Loucy (cell line): ENCODE results near the gene FADS3.

ENCODE experiments used
- H2AFZ ChIP-seq: fragments of 200-600 bp; sonication (generic); 2 replicates; pipeline ENCODE4 v1.6.0; 2016; ENCODE audit warnings: antibody characterized with exemption, mild to moderate bottlenecking, low read length, moderate library complexity
- H3F3A ChIP-seq: fragments of 200-600 bp; 2 replicates; pipeline ENCODE4 v1.6.0; 2016; ENCODE audit warnings: antibody characterized with exemption, low read depth, mild to moderate bottlenecking
- H3K27me3 ChIP-seq: fragments of 200-600 bp; sonication (generic); 2 replicates; pipeline ENCODE4 v1.6.1; 2014; ENCODE audit warnings: low read length, mild to moderate bottlenecking; ENCODE audit not compliant: insufficient read depth, poor library complexity, severe bottlenecking
- H3K36me3 ChIP-seq: fragments of 200-600 bp; sonication (generic); 2 replicates; pipeline ENCODE4 v1.6.1; 2016; ENCODE audit warnings: low read length; ENCODE audit not compliant: insufficient read depth
- H3K4me1 ChIP-seq: fragments of 200-600 bp; sonication (generic); 2 replicates; pipeline ENCODE4 v1.5.1; 2014; ENCODE audit warnings: low read length, mild to moderate bottlenecking; ENCODE audit not compliant: insufficient read depth, poor library complexity, severe bottlenecking
- H3K4me2 ChIP-seq: fragments of 200-600 bp; sonication (generic); 2 replicates; pipeline ENCODE4 v1.6.0; 2014; ENCODE audit warnings: antibody characterized with exemption, low read length, low read depth, mild to moderate bottlenecking; ENCODE audit not compliant: poor library complexity, severe bottlenecking
- H3K4me3 ChIP-seq: fragments of 200-600 bp; sonication (generic); 2 replicates; pipeline ENCODE4 v1.5.1; 2014; ENCODE audit warnings: low read length, mild to moderate bottlenecking, mixed read lengths; ENCODE audit not compliant: poor library complexity, severe bottlenecking
- H3K79me2 ChIP-seq: fragments of 200-600 bp; sonication (generic); 2 replicates; pipeline ENCODE4 v1.6.1; 2014; ENCODE audit warnings: low read length; ENCODE audit not compliant: insufficient read depth
- H3K9ac ChIP-seq: fragments of 200-600 bp; sonication (generic); 2 replicates; pipeline ENCODE4 v1.6.0; 2014; ENCODE audit warnings: mild to moderate bottlenecking, low read depth, low read length, moderate library complexity; ENCODE audit not compliant: poor library complexity, severe bottlenecking
- H3K9me2 ChIP-seq: fragments of 200-600 bp; sonication (generic); replicated peaks from 2 replicates; pipeline ENCODE4 v1.6.1; 2016; ENCODE audit warnings: low read depth, low read length, mixed read lengths
- H3K9me3 ChIP-seq: fragments of 200-600 bp; sonication (generic); 2 replicates; pipeline ENCODE4 v1.6.1; 2014; ENCODE audit warnings: mild to moderate bottlenecking, antibody characterized with exemption, low read length, low read depth; ENCODE audit not compliant: insufficient read depth
- H4K20me1 ChIP-seq: fragments of 200-600 bp; sonication (generic); 2 replicates; pipeline ENCODE4 v1.6.0; 2014; ENCODE audit warnings: antibody characterized with exemption, low read length, mild to moderate bottlenecking; ENCODE audit not compliant: insufficient read depth, poor library complexity, severe bottlenecking
- CTCF ChIP-seq: fragments of 200-600 bp; sonication (generic); conservative IDR thresholded peaks from 2 replicates; pipeline ENCODE4 v1.5.1; 2014; ENCODE audit warnings: mild to moderate bottlenecking, antibody characterized with exemption, low read length
- EZH2phosphoT487 ChIP-seq: fragments of 200-600 bp; IDR thresholded peaks from 2 replicates; pipeline ENCODE4 v1.6.1; 2018; ENCODE audit warnings: antibody characterized with exemption, mild to moderate bottlenecking, moderate library complexity, borderline replicate concordance

Gene FADS3

GRCh38 chr11:61880454-61880853 is 10.9 kb downstream of the FADS3 start:
- H3K9me2 ChIP-seq, result no peaks in the 10 kb centered on the region
- no peaks in the 10 kb centered on the region for H3K36me3 ChIP-seq
- H3F3A ChIP-seq, result no peaks in the 10 kb centered on the region
- no peaks in the 10 kb centered on the region for H3K79me2 ChIP-seq
- no peak overlapping the region for H2AFZ ChIP-seq
- H3K27me3 ChIP-seq, result no peaks in the 10 kb centered on the region
- H3K9ac ChIP-seq, result no peak overlapping the region
- no peaks in the 10 kb centered on the region for H4K20me1 ChIP-seq
- no peak for TF ChIP-seq EZH2phosphoT487
- TF ChIP-seq CTCF, result no peak
- H3K4me3 ChIP-seq, result no peak overlapping the region
- H3K9me3 ChIP-seq, result no peaks in the 10 kb centered on the region
- H3K4me1 ChIP-seq, result peaks cover 13% of the 10 kb centered on the region
- H3K4me2 ChIP-seq, result no peak overlapping the region

- Histone ChIP-seq H3K9me3 (no peaks in the 10 kb centered on the region), H3K27me3 (no peaks in the 10 kb centered on the region), H3K9ac (no peak overlapping the region), H3K9me2 (no peaks in the 10 kb centered on the region), H3K79me2 (no peaks in the 10 kb centered on the region), H3K4me2 (no peak overlapping the region), H3K36me3 (no peaks in the 10 kb centered on the region), H3K4me3 (no peak overlapping the region), H3F3A (no peaks in the 10 kb centered on the region), H4K20me1 (no peaks in the 10 kb centered on the region), H2AFZ (no peak overlapping the region), H3K4me1 (peaks cover 9% of the 10 kb centered on the region)
- no peak for TF ChIP-seq CTCF
- TF ChIP-seq EZH2phosphoT487, result no peak
These were observed 11.3 kb downstream of the FADS3 start for GRCh38 chr11:61880031-61880430.

GRCh38 chr11:61879152-61879551 is 12.2 kb downstream of the FADS3 start:
- H3K4me3 ChIP-seq, result no peak overlapping the region
- no peaks in the 10 kb centered on the region for H4K20me1 ChIP-seq
- H3K9me2 ChIP-seq, result no peaks in the 10 kb centered on the region
- H3K36me3 ChIP-seq, result no peaks in the 10 kb centered on the region
- H3K4me2 ChIP-seq, result no peak overlapping the region
- TF ChIP-seq CTCF (no peak), EZH2phosphoT487 (no peak)
- no peaks in the 10 kb centered on the region for H3K9me3 ChIP-seq
- no peaks in the 10 kb centered on the region for H3K27me3 ChIP-seq
- H3K4me1 ChIP-seq, result peaks cover 7% of the 10 kb centered on the region
- H3K9ac ChIP-seq, result no peak overlapping the region
- no peaks in the 10 kb centered on the region for H3F3A ChIP-seq
- no peaks in the 10 kb centered on the region for H3K79me2 ChIP-seq
- no peak overlapping the region for H2AFZ ChIP-seq
